ENCODE data around the gene CDK5RAP3. TPM values are rescaled to one million over a fixed set of nuclear protein-coding genes. Genes with fewer than 3 reads are reported as not detected.
"Not testable (repeated sequence)": the region's sequence is repeated elsewhere in the genome, so short reads cannot be mapped to it uniquely, and the experiment has no call there.

Gene CDK5RAP3
- polyA plus RNA-seq, 3 donors: 164 to 186 (median 167) TPM

GRCh38 chr17:48004983-48005382, 34.1 kb downstream of the CDK5RAP3 start:
- DNase-seq (ENCODE audit: extremely low read depth in 1 of 11, low read depth in 9 of 11, low spot score in 4 of 11): no peak

GRCh38 chr17:48006936-48007709, 36.2 kb downstream of the CDK5RAP3 start:
- DNase-seq (ENCODE audit: extremely low read depth in 1 of 11, low read depth in 9 of 11, low spot score in 4 of 11): no peak

DNA sequence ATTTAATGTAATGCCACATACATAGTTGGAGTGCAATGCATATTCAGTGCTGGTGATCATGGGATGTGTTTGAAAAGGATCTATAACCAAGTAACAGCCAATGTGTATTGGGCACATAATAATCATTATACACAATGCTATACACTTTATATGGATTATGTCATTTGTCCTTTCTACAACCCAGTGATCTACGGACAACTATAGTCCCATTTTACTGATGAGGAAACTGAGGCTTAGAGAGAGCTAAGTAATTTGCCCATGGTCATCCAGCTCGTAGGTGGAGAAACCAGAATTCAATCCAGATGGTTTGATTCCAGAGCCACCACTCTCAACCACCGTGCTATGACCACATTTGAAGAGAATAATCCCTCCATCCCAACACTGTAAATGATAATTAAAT, 39.3 kb downstream of the CDK5RAP3 start:
- no peak for DNase-seq (ENCODE audit: extremely low read depth in 1 of 11, low read depth in 9 of 11, low spot score in 4 of 11)

DNA sequence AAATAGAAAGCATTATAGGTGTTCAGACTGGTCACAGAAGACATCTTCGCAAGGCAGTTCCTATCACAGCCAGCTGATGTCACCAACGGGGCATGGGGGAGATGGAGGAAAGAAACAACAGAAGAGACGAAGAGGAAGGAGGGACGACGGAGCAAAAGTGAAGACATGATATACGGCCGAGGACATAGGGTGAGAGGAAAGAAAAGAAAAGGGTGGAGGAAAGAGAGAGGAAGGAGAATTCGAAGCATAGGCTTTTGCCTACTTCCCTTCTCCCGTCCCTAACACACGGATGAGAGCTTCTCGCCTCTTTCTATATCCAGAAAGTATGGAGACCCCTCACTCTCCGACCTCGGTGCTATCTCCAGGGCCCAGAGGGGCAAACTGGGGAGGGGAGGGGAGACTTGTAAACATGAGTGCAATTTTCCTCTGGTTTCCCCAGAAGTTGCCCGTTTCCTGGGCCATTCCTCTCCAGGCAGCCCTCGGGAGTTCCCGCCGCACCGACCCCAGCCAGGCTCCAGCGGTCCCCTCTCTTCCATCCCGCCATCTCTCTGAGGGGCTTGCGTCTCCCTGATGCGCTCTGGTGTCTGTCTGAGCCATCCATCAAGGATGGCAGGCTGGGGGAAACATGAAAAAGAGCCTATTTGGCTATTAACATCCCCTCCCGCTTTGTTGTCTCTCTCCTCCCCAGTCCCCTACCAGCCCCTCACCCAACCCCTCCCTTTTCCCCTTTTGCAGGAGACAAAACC, 40.7 kb downstream of the CDK5RAP3 start:
- DNase-seq (ENCODE audit: extremely low read depth in 1 of 11, low read depth in 9 of 11, low spot score in 4 of 11): no peak

- no peak for DNase-seq (ENCODE audit: extremely low read depth in 1 of 11, low read depth in 9 of 11, low spot score in 4 of 11)
Measured at GRCh38 chr17:48012151-48012520, 41.2 kb downstream of the CDK5RAP3 start.

DNA sequence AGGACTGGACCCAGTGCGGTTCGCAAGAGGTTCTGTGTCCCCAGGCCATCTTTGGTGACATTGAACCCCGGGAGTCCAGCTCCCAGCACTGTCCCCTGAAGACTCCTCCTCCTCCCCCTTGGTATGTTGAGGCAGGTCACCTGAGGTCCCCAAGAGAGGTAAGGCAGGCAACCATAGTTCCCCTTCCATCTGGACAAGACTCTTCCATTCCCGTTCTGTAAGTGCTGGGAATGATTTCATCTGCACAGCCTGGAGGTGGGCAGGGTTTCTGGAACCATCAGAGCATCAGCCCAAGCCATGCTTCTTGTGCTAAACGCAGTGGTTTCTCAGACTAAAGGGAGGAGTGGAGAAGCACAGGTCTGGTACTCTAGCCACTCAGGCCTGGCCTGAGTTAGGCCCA, 41.7 kb downstream of the CDK5RAP3 start:
- DNase-seq (ENCODE audit: extremely low read depth in 1 of 11, low read depth in 9 of 11, low spot score in 4 of 11): no peak

- DNase-seq (ENCODE audit: extremely low read depth in 1 of 11, low read depth in 9 of 11, low spot score in 4 of 11): no peak
Measured at GRCh38 chr17:48013876-48014594, 43.1 kb downstream of the CDK5RAP3 start.

DNA sequence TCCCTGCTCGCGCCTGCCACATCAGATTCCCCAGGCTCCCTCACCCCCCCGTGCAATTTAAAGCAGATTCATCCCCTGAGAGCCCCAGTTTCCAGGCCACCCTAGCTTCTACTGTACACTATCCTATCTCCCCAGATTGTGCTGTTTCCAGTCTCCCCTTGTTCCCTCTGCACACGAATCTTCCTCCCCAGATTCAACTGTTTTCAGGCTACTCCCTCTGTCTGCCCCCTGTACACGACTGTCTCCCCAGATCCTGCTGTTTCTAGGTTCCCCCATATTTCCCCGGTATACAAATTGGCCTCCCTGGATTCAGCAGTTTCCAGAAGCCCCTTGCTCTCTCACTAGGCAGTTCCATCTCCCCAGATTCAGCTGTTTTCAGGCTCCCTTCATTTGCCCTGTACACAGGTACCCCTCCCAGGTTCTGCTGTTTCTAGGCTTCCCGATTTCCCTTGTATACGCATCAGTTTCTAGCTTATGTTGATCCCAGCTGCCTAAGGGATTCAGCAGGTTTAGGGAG, 43.7 kb downstream of the CDK5RAP3 start:
- DNase-seq (ENCODE audit: extremely low read depth in 1 of 11, low read depth in 9 of 11, low spot score in 4 of 11): no peak

DNA sequence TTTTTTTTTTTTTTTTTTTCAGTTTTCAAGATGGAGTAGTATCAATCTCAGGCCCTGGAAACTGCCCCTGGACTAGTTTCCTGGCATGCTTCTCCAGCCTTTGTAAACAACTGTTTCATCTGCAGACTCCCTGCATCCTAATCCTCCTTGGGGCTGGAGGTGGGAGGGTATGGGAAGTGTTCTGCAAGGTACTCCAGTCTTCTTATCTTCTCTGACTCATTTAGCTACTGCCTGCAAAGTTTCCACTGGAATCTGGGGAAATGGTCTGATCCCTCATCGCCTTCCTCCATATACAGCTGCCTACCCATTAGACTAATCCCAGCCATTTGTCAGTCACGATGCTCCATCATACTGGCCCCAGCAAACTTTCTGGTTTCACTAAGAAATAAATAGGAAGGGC, 45.2 kb downstream of the CDK5RAP3 start:
- DNase-seq (ENCODE audit: extremely low read depth in 1 of 11, low read depth in 9 of 11, low spot score in 4 of 11): no peak

DNA sequence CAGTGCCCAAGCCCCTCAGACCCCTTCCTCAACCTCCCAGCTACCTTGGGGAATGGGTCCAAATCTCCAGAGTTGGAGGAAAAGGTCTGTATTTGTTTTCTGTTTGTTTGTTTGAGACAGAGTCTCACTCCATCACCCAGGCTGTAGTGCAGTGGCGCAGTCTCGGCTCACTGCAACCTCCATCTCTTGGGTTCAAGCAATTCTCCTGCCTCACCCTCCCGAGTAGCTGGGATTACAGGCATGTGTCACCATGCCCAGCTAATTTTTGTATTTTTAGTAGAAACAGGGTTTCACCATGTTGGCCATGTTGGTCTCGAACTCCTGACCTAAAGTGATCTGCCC, 46.9 kb downstream of the CDK5RAP3 start:
- DNase-seq (ENCODE audit: extremely low read depth in 1 of 11, low read depth in 9 of 11, low spot score in 4 of 11): not testable (repeated sequence)

GRCh38 chr17:48021934-48022333, 51.0 kb downstream of the CDK5RAP3 start:
- DNase-seq (ENCODE audit: extremely low read depth in 1 of 11, low read depth in 9 of 11, low spot score in 4 of 11): no peak

DNA sequence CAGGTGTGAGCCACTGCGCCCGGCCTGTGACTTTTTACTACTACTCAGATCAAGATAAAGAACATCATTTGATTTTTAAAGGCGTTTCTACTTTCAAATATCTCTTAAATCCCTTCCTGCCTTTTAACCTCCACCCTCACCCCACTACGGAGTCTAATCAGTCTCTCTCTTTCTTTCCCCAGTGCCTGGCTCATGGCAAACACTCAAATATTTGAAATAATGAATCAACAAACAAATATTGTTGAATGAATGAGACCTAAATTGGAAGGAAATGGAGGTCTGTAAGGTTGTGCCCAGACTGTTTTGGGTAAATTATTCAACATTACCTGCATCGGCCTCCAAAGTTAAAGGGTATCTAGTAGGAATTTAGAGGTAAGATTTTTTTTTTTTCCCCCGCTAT, 52.0 kb downstream of the CDK5RAP3 start:
- no peak for DNase-seq (ENCODE audit: extremely low read depth in 1 of 11, low read depth in 9 of 11, low spot score in 4 of 11)

DNA sequence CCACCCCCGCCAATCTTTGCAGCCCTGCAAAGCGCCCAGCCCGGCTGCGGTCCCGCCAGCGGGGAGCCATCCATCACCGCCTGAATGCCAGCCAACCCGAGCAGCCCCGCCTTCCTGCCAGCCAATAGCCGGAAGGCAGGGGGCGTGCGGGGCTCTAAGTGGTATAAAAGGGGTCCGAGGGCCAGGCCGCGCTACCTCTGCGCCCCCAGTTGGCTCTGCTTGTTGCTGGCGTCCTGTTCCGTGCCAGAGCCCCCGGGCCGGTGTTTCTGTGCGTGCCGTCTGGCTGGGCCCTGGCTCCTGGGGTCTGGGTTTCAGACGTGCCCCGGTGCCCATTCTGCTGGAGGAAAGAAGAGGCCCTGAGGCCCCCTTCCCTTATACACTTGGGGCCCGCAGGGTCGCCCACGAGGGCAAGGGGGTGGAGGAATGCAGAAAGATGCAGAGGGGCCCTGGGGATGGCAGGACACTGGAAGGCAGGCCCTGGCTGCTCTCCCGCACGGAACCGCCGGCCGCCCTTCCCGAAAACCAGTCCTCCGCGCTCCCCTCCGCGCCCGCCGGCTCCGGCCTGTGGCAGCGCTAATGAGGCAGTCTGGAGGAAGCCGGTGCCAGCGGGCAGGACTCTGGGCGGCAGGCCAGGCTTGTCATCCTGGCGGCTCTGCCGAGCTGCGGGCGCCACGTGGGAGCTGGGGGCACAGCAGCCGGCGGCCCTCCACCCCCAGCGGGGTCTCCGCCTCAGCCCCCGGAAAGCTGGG, 52.7 kb downstream of the CDK5RAP3 start:
- DNase-seq (ENCODE audit: extremely low read depth in 1 of 11, low read depth in 9 of 11, low spot score in 4 of 11): peak in 1 of 11 donors; percentile 63

GRCh38 chr17:48024149-48025039, 53.5 kb downstream of the CDK5RAP3 start:
- no peak for DNase-seq (ENCODE audit: extremely low read depth in 1 of 11, low read depth in 9 of 11, low spot score in 4 of 11)

DNA sequence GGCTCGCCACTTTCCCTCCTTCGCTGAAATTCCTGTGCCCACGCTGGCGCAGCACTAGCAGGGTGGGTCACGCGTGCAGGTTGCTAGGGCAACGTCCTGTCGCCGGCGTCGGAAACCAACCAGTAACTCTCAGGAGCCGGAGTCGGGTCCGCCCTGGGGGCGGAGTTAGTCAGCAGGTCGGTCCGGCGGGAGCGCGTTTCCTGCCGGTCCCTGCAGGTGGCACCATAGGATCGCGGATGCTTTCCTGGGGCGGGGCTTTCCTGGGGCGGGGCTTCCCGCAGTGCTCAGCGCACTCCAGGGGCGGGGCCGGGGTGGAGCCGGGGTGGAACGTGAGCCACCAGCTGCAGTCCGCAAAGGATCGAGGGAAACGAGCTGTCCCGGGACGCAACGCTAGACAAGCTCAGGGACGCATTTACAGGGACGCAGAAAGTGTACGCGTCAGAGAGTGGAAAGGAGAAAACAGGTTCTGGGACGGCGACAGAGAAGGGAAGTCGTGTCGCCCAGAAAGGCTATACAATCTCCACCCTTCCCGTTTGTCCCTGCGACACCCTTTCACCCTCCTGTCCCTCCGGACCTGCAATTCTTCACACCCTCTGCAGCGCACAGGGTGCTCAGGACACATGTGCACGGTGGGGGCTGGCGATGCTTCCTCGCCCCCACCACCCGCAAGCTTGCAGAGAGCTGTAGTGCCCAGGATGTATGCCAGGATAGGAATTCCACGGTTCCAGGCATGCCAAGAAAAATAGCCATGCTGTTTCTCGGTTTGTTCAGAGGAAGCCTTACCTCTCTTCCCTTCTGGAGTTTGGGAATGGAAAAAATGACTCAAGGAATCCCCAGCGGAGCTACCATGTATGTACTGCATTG, 54.4 kb downstream of the CDK5RAP3 start:
- peak; percentile 91 to 96 (median 94) for DNase-seq (ENCODE audit: extremely low read depth in 1 of 11, low read depth in 9 of 11, low spot score in 4 of 11)

GRCh38 chr17:48025904-48026501, 55.1 kb downstream of the CDK5RAP3 start:
- no peak for DNase-seq (ENCODE audit: extremely low read depth in 1 of 11, low read depth in 9 of 11, low spot score in 4 of 11)

Data from renal cortex interstitium (tissue), 11 donors.